Measurements from ENCODE around the gene KRT80. TPM values are rescaled to one million over a fixed set of nuclear protein-coding genes. Genes with fewer than 3 reads are reported as not detected.
A peak's percentile ranks its signal among the peaks of the same experiment; 100 is the strongest.

Gene KRT80
- total RNA-seq, 1 donor from 2014 or later, result 10.7 TPM

GRCh38 chr12:52198454-52199215, 6.8 kb upstream of the KRT80 start:
- no peak for DNase-seq (ENCODE audit: low spot score)
- Mint-ChIP-seq H3K27ac (ENCODE audit: unreplicated experiment) (no peak overlapping the region), H3K4me1 (ENCODE audit: low read depth) (peaks cover 57% of the 10 kb centered on the region)

GRCh38 chr12:52197371-52198231, 5.8 kb upstream of the KRT80 start:
- no peaks in the 10 kb centered on the region for H3K27me3 Mint-ChIP-seq (ENCODE audit: low read depth)
- no peak overlapping the region for H3K27ac Mint-ChIP-seq (ENCODE audit: unreplicated experiment)
- no peak for DNase-seq (ENCODE audit: low spot score)
- no peak for TF ChIP-seq CTCF (IDR thresholded peaks at IDR 0.05)
- H3K4me1 Mint-ChIP-seq (ENCODE audit: low read depth), result peaks cover 57% of the 10 kb centered on the region
- no peaks in the 10 kb centered on the region for H3K36me3 Mint-ChIP-seq (ENCODE audit: low read depth)
- no peaks in the 10 kb centered on the region for H3K9me3 Mint-ChIP-seq (ENCODE audit: low read depth)
- no peak overlapping the region for H3K4me3 Mint-ChIP-seq (ENCODE audit: unreplicated experiment)

More at GRCh38 chr12:52198454-52199215, 6.8 kb upstream of the KRT80 start:
- no peaks in the 10 kb centered on the region for H3K27me3 Mint-ChIP-seq (ENCODE audit: low read depth)
- H3K9me3 Mint-ChIP-seq (ENCODE audit: low read depth), result no peaks in the 10 kb centered on the region
- no peak overlapping the region for H3K4me3 Mint-ChIP-seq (ENCODE audit: unreplicated experiment)
- no peak for TF ChIP-seq CTCF (IDR thresholded peaks at IDR 0.05)
- H3K36me3 Mint-ChIP-seq (ENCODE audit: low read depth), result no peaks in the 10 kb centered on the region

- no peaks in the 10 kb centered on the region for H3K36me3 Mint-ChIP-seq (ENCODE audit: low read depth)
- H3K4me3 Mint-ChIP-seq (ENCODE audit: unreplicated experiment), result no peak overlapping the region
- peak overlapping the region; percentile 98 for H3K27ac Mint-ChIP-seq (ENCODE audit: unreplicated experiment)
- H3K9me3 Mint-ChIP-seq (ENCODE audit: low read depth), result no peaks in the 10 kb centered on the region
- no peaks in the 10 kb centered on the region for H3K27me3 Mint-ChIP-seq (ENCODE audit: low read depth)
- TF ChIP-seq CTCF (IDR thresholded peaks at IDR 0.05), result no peak
- no peak for DNase-seq (ENCODE audit: low spot score)
- peaks cover 68% of the 10 kb centered on the region for H3K4me1 Mint-ChIP-seq (ENCODE audit: low read depth)
These were observed 3.4 kb upstream of the KRT80 start for GRCh38 chr12:52195065-52195730.

GRCh38 chr12:52193991-52194390, 2.2 kb upstream of the KRT80 start:
- H3K4me3 Mint-ChIP-seq (ENCODE audit: unreplicated experiment), result no peak overlapping the region
- no peaks in the 10 kb centered on the region for H3K36me3 Mint-ChIP-seq (ENCODE audit: low read depth)
- no peaks in the 10 kb centered on the region for H3K9me3 Mint-ChIP-seq (ENCODE audit: low read depth)
- peaks cover 79% of the 10 kb centered on the region for H3K4me1 Mint-ChIP-seq (ENCODE audit: low read depth)
- DNase-seq (ENCODE audit: low spot score), result no peak
- TF ChIP-seq CTCF (IDR thresholded peaks at IDR 0.05), result no peak
- no peaks in the 10 kb centered on the region for H3K27me3 Mint-ChIP-seq (ENCODE audit: low read depth)
- peak overlapping the region; percentile 98 for H3K27ac Mint-ChIP-seq (ENCODE audit: unreplicated experiment)

GRCh38 chr12:52193532-52193931, 1.7 kb upstream of the KRT80 start:
- no peak for TF ChIP-seq CTCF (IDR thresholded peaks at IDR 0.05)
- H3K36me3 Mint-ChIP-seq (ENCODE audit: low read depth), result no peaks in the 10 kb centered on the region
- no peak overlapping the region for H3K4me3 Mint-ChIP-seq (ENCODE audit: unreplicated experiment)
- no peaks in the 10 kb centered on the region for H3K9me3 Mint-ChIP-seq (ENCODE audit: low read depth)
- peaks cover 81% of the 10 kb centered on the region for H3K4me1 Mint-ChIP-seq (ENCODE audit: low read depth)
- no peak for DNase-seq (ENCODE audit: low spot score)
- no peaks in the 10 kb centered on the region for H3K27me3 Mint-ChIP-seq (ENCODE audit: low read depth)
- peak overlapping the region; percentile 98 for H3K27ac Mint-ChIP-seq (ENCODE audit: unreplicated experiment)
